UCSD-AML1 (cell line): Measurements from ENCODE around the gene MPST.
A peak's percentile ranks its signal among the peaks of the same experiment; 100 is the strongest.
"Not testable (repeated sequence)": the region's sequence is repeated elsewhere in the genome, so short reads cannot be mapped to it uniquely, and the experiment has no call there.

ENCODE experiments used
- DNase-seq: peaks from one replicate; lab custom pipeline; 2025; ENCODE audit not compliant: unreplicated experiment; lab: John Stamatoyannopoulos, UW

MPST gene

GRCh38 chr22:37019309-37020191 is at the start of gene MPST, which contains the start of gene TST:
MPST (plus strand) TSS chr22:37019742; CDS start chr22:37019837, 95 bp downstream.
TST (minus strand) TSS chr22:37019447; CDS start chr22:37018732, 715 bp downstream.
- peak; percentile 76 for DNase-seq

GRCh38 chr22:36971341-36972125 is 48.0 kb upstream of the MPST start:
- no peak for DNase-seq

- DNase-seq: no peak
Observed at GRCh38 chr22:36976606-36977005, 42.9 kb upstream of the MPST start.

- DNase-seq: peak; percentile 82
Observed at GRCh38 chr22:36977401-36977861, 42.1 kb upstream of the MPST start.

GRCh38 chr22:36977947-36978660 is 41.4 kb upstream of the MPST start:
- peak; percentile 86 for DNase-seq

- DNase-seq: no peak
Observed at GRCh38 chr22:36979016-36979910, 40.3 kb upstream of the MPST start.

GRCh38 chr22:36981247-36981775 is 38.2 kb upstream of the MPST start:
- DNase-seq: no peak

GRCh38 chr22:36982136-36982535 is 37.4 kb upstream of the MPST start:
- DNase-seq: peak; percentile 51

- no peak for DNase-seq
Observed at GRCh38 chr22:36985211-36985889, 34.2 kb upstream of the MPST start.

GRCh38 chr22:36986242-36986821 is 33.2 kb upstream of the MPST start:
- DNase-seq: peak; percentile 24

- no peak for DNase-seq
Observed at GRCh38 chr22:36988075-36988832, 31.3 kb upstream of the MPST start.

GRCh38 chr22:36989012-36989411 is 30.5 kb upstream of the MPST start:
- DNase-seq: not testable (repeated sequence)

GRCh38 chr22:36990457-36990856 is 29.1 kb upstream of the MPST start:
- DNase-seq: no peak

GRCh38 chr22:36991206-36991605 is 28.3 kb upstream of the MPST start:
- no peak for DNase-seq

- DNase-seq: no peak
Observed at GRCh38 chr22:36997746-36998145, 21.8 kb upstream of the MPST start.

GRCh38 chr22:36998620-36999351 is 20.8 kb upstream of the MPST start:
- DNase-seq: no peak

- no peak for DNase-seq
Observed at GRCh38 chr22:36999463-36999862, 20.1 kb upstream of the MPST start.
